ENCODE measurements around the gene MEGF10.

MEGF10 gene

GRCh38 chr5:127363403-127363802, 72.8 kb downstream of the MEGF10 start:
- no peak overlapping the region for H3K4me3 ChIP-seq (ENCODE audit: low read depth, low read length)
- no peak for TF ChIP-seq CTCF (IDR thresholded peaks at IDR 0.05; ENCODE audit: low read depth, low read length, missing control alignments)
- DNase-seq (ENCODE audit: low read depth) = no peak

- no peak for TF ChIP-seq CTCF (IDR thresholded peaks at IDR 0.05; ENCODE audit: low read depth, low read length, missing control alignments)
- DNase-seq (ENCODE audit: low read depth) = no peak
- H3K4me3 ChIP-seq (ENCODE audit: low read depth, low read length) = no peak overlapping the region
These were observed 76.4 kb downstream of the MEGF10 start for GRCh38 chr5:127367029-127367428.

GRCh38 chr5:127367946-127368465, 77.4 kb downstream of the MEGF10 start:
- H3K4me3 ChIP-seq (ENCODE audit: low read depth, low read length) = no peak overlapping the region
- no peak for DNase-seq (ENCODE audit: low read depth)
- no peak for TF ChIP-seq CTCF (IDR thresholded peaks at IDR 0.05; ENCODE audit: low read depth, low read length, missing control alignments)

GRCh38 chr5:127369796-127370195, 79.2 kb downstream of the MEGF10 start:
- H3K4me3 ChIP-seq (ENCODE audit: low read depth, low read length) = no peak overlapping the region
- TF ChIP-seq CTCF (IDR thresholded peaks at IDR 0.05; ENCODE audit: low read depth, low read length, missing control alignments) = no peak
- no peak for DNase-seq (ENCODE audit: low read depth)

GRCh38 chr5:127370631-127371030, 80.0 kb downstream of the MEGF10 start:
- no peak overlapping the region for H3K4me3 ChIP-seq (ENCODE audit: low read depth, low read length)
- no peak for DNase-seq (ENCODE audit: low read depth)
- TF ChIP-seq CTCF (IDR thresholded peaks at IDR 0.05; ENCODE audit: low read depth, low read length, missing control alignments) = no peak

GRCh38 chr5:127373858-127374491, 83.4 kb downstream of the MEGF10 start:
- H3K4me3 ChIP-seq (ENCODE audit: low read depth, low read length) = no peak overlapping the region
- DNase-seq (ENCODE audit: low read depth) = no peak
- peak; percentile 52 for TF ChIP-seq CTCF (IDR thresholded peaks at IDR 0.05; ENCODE audit: low read depth, low read length, missing control alignments)

- no peak overlapping the region for H3K4me3 ChIP-seq (ENCODE audit: low read depth, low read length)
- TF ChIP-seq CTCF (IDR thresholded peaks at IDR 0.05; ENCODE audit: low read depth, low read length, missing control alignments) = no peak
- DNase-seq (ENCODE audit: low read depth) = no peak
These were observed 84.5 kb downstream of the MEGF10 start for GRCh38 chr5:127375124-127375523.
